ENCODE data around the gene IMPG2. TPM values are rescaled to one million over a fixed set of nuclear protein-coding genes. Genes with fewer than 3 reads are reported as not detected.

IMPG2 gene
- total RNA-seq, 1 experiment from 2014 or later, result 0.13 TPM

DNA sequence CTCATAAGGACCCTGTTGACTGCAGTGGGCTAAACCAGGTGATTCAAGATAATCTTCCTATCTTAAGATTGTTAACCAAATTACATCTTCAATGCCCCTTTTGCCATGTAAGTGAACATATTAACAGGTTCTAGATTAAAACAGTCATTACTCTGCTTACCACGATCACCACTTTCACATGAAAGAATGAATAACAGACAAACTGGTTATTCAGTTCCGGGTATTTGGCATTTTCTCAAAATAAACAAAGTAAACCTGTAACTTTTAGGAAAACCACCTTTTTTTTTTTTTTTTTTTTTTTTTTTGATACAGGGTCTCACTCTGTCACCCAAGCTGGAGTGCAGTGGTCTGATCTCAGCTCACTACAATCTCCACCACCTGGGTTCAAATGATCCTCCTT lies 131.2 kb downstream of the IMPG2 start:
- ChIA-PET CTCF (no interaction called here), POLR2A (ENCODE audit: low non-redundant PET) (no interaction called here)
- TF ChIP-seq, protein P1, sequence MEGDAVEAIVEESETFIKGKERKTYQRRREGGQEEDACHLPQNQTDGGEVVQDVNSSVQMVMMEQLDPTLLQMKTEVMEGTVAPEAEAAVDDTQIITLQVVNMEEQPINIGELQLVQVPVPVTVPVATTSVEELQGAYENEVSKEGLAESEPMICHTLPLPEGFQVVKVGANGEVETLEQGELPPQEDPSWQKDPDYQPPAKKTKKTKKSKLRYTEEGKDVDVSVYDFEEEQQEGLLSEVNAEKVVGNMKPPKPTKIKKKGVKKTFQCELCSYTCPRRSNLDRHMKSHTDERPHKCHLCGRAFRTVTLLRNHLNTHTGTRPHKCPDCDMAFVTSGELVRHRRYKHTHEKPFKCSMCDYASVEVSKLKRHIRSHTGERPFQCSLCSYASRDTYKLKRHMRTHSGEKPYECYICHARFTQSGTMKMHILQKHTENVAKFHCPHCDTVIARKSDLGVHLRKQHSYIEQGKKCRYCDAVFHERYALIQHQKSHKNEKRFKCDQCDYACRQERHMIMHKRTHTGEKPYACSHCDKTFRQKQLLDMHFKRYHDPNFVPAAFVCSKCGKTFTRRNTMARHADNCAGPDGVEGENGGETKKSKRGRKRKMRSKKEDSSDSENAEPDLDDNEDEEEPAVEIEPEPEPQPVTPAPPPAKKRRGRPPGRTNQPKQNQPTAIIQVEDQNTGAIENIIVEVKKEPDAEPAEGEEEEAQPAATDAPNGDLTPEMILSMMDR (conservative IDR thresholded peaks at IDR 0.05; ENCODE audit: low read depth, low read length), result no peak
- TF ChIP-seq EZH2 (IDR thresholded peaks at IDR 0.05; ENCODE audit: borderline replicate concordance, low read depth, low read length, poor library complexity, severe bottlenecking), result no peak
- no peaks in the 10 kb centered on the region for H3K36me3 ChIP-seq (ENCODE audit: insufficient read depth, low read length, poor library complexity, severe bottlenecking)
- H3K27ac ChIP-seq (ENCODE audit: low read depth, low read length, poor library complexity, severe bottlenecking), result no peak overlapping the region
- DNase-seq (ENCODE audit: low spot score), result no peak
- H3K4me3 ChIP-seq (ENCODE audit: low read depth, low read length, poor library complexity, severe bottlenecking), result no peak overlapping the region
- no peaks in the 10 kb centered on the region for H3K9me3 ChIP-seq (ENCODE audit: low read depth, low read length, poor library complexity, severe bottlenecking)
- intact Hi-C loops (cut with micrococcal nuclease; ENCODE audit: unreplicated experiment), result no loop called here
- BruUV-seq (replicated peaks), result no TSS peak
- no peaks in the 10 kb centered on the region for H3K27me3 ChIP-seq (replicated peaks; ENCODE audit: insufficient read depth, low read depth, low read length, poor library complexity)
- H3K4me1 ChIP-seq (ENCODE audit: insufficient read depth, low read length, poor library complexity, severe bottlenecking), result no peaks in the 10 kb centered on the region

GRCh38 chr3:101185341-101185740 lies 135.0 kb downstream of the IMPG2 start:
- no TSS peak for BruUV-seq (replicated peaks)
- POLR2A ChIA-PET (ENCODE audit: low non-redundant PET), result no interaction called here
- TF ChIP-seq EZH2 (IDR thresholded peaks at IDR 0.05; ENCODE audit: borderline replicate concordance, low read depth, low read length, poor library complexity, severe bottlenecking), result no peak
- TF ChIP-seq, protein P1 (conservative IDR thresholded peaks at IDR 0.05; ENCODE audit: low read depth, low read length), result no peak
- Histone ChIP-seq H3K4me1 (ENCODE audit: insufficient read depth, low read length, poor library complexity, severe bottlenecking) (no peaks in the 10 kb centered on the region), H3K36me3 (ENCODE audit: insufficient read depth, low read length, poor library complexity, severe bottlenecking) (no peaks in the 10 kb centered on the region), H3K4me3 (ENCODE audit: low read depth, low read length, poor library complexity, severe bottlenecking) (no peak overlapping the region), H3K27me3 (replicated peaks; ENCODE audit: insufficient read depth, low read depth, low read length, poor library complexity) (no peaks in the 10 kb centered on the region), H3K9me3 (ENCODE audit: low read depth, low read length, poor library complexity, severe bottlenecking) (no peaks in the 10 kb centered on the region), H3K27ac (ENCODE audit: low read depth, low read length, poor library complexity, severe bottlenecking) (no peak overlapping the region)
- intact Hi-C loops (cut with micrococcal nuclease; ENCODE audit: unreplicated experiment), result no loop called here
- DNase-seq (ENCODE audit: low spot score), result peak; percentile 40
- CTCF ChIA-PET, result no interaction called here

DNA sequence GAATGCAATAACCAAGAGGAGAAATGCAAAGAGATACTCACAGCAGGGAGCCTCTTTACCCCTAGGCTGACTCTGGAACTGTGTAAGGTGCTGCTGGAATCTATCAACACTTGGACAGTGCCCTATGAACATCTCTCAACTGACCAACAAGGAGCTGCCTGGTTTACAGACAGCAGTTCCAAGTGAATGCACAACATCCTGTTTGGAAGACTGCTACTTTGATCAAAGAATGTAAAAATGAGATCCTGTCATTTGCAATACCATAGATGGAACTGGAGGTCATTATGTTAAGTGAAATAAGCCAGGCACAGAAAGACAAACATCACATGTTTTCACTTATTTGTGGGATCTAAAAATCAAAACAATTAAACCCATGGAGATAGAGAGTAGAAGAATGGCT lies 136.3 kb downstream of the IMPG2 start:
- BruUV-seq (replicated peaks), result no TSS peak
- no peaks in the 10 kb centered on the region for H3K9me3 ChIP-seq (ENCODE audit: low read depth, low read length, poor library complexity, severe bottlenecking)
- no peaks in the 10 kb centered on the region for H3K27me3 ChIP-seq (replicated peaks; ENCODE audit: insufficient read depth, low read depth, low read length, poor library complexity)
- intact Hi-C loops (cut with micrococcal nuclease; ENCODE audit: unreplicated experiment), result no loop called here
- ChIA-PET CTCF (no interaction called here), POLR2A (ENCODE audit: low non-redundant PET) (no interaction called here)
- H3K27ac ChIP-seq (ENCODE audit: low read depth, low read length, poor library complexity, severe bottlenecking), result no peak overlapping the region
- no peak for DNase-seq (ENCODE audit: low spot score)
- no peak overlapping the region for H3K4me3 ChIP-seq (ENCODE audit: low read depth, low read length, poor library complexity, severe bottlenecking)
- TF ChIP-seq, protein P1 (conservative IDR thresholded peaks at IDR 0.05; ENCODE audit: low read depth, low read length), result no peak
- no peak for TF ChIP-seq EZH2 (IDR thresholded peaks at IDR 0.05; ENCODE audit: borderline replicate concordance, low read depth, low read length, poor library complexity, severe bottlenecking)
- H3K36me3 ChIP-seq (ENCODE audit: insufficient read depth, low read length, poor library complexity, severe bottlenecking), result no peaks in the 10 kb centered on the region
- H3K4me1 ChIP-seq (ENCODE audit: insufficient read depth, low read length, poor library complexity, severe bottlenecking), result no peaks in the 10 kb centered on the region

Data from A673 (cell line).